ENCODE results near the gene PUS10.
"Not testable (repeated sequence)": the region's sequence is repeated elsewhere in the genome, so short reads cannot be mapped to it uniquely, and the experiment has no call there.

The PUS10 gene

GRCh38 chr2:61045226-61045625 is 27.2 kb upstream of the PUS10 start:
- no peak overlapping the region for H3K27ac ChIP-seq
- no peak for TF ChIP-seq CTCF (conservative IDR thresholded peaks at IDR 0.05)

GRCh38 chr2:61044636-61045035 is 26.6 kb upstream of the PUS10 start:
- no peak overlapping the region for H3K27ac ChIP-seq
- no peak for TF ChIP-seq CTCF (conservative IDR thresholded peaks at IDR 0.05)

- no peak for TF ChIP-seq CTCF (conservative IDR thresholded peaks at IDR 0.05)
- no peak overlapping the region for H3K27ac ChIP-seq
Observed at GRCh38 chr2:61042807-61043206, 24.8 kb upstream of the PUS10 start.

GRCh38 chr2:61036643-61037042 is 18.6 kb upstream of the PUS10 start:
- H3K27ac ChIP-seq, result not testable (repeated sequence)

- H3K27ac ChIP-seq, result not testable (repeated sequence)
Observed at GRCh38 chr2:61034592-61034991, 16.5 kb upstream of the PUS10 start.

GRCh38 chr2:61029533-61029932 is 11.5 kb upstream of the PUS10 start:
- H3K27ac ChIP-seq, result no peak overlapping the region
- TF ChIP-seq CTCF (conservative IDR thresholded peaks at IDR 0.05), result no peak

- no peak for TF ChIP-seq CTCF (conservative IDR thresholded peaks at IDR 0.05)
Observed at GRCh38 chr2:61023670-61024069, 5.6 kb upstream of the PUS10 start.

GRCh38 chr2:61021228-61021660 is 3.2 kb upstream of the PUS10 start:
- H3K27ac ChIP-seq, result no peak overlapping the region

More at GRCh38 chr2:61023670-61024069, 5.6 kb upstream of the PUS10 start:
- H3K27ac ChIP-seq, result no peak overlapping the region

More at GRCh38 chr2:61021228-61021660, 3.2 kb upstream of the PUS10 start:
- TF ChIP-seq CTCF (conservative IDR thresholded peaks at IDR 0.05), result no peak
